HEK293 (cell line): Measurements from ENCODE around the gene SENP8.
A peak's percentile ranks its signal among the peaks of the same experiment; 100 is the strongest.

ENCODE experiments used
- CTCF ChIA-PET: fragments of 350-600 bp; formaldehyde crosslinking; extraction: SDS; loops from one replicate; lab custom pipeline; 2021; ENCODE audit warnings: antibody characterized with exemption; lab: Yijun Ruan, JAX
- POLR2A ChIA-PET: fragments of 300-600 bp; formaldehyde crosslinking; extraction: SDS; loops from one replicate; lab custom pipeline; 2020; ENCODE audit warnings: antibody characterized with exemption, inconsistent platforms; lab: Yijun Ruan, JAX
- H3K27ac ChIP-seq: fragments of 200-500 bp; sonication (Bioruptor generic); 2 replicates; pipeline ENCODE4 v1.5.1; 2014; ENCODE audit warnings: low read depth, low read length, control low read depth, inconsistent platforms; ENCODE audit errors: extremely low read depth
- H3K36me3 ChIP-seq, 2 experiments: fragments of 200-500 bp in 1 of 2; sonication (Bioruptor generic) in 1 of 2; 1 replicate in 1 of 2; 2 replicates in 1 of 2; pipeline ENCODE4 v1.5.1; 2014 to 2017; ENCODE audit warnings: inconsistent platforms in 2 of 2, low read length in 2 of 2; ENCODE audit not compliant: control insufficient read depth in 2 of 2, insufficient read depth in 1 of 2
- H3K4me1 ChIP-seq: fragments of 200-500 bp; sonication (Bioruptor generic); 2 replicates; pipeline ENCODE4 v1.5.1; 2014; ENCODE audit warnings: mild to moderate bottlenecking, low read length, inconsistent platforms; ENCODE audit not compliant: control insufficient read depth, insufficient read depth
- H3K4me3 ChIP-seq: 2 replicates; pipeline ENCODE4 v1.5.1; 2011; ENCODE audit warnings: low read depth, mild to moderate bottlenecking, control low read depth, low read length, moderate library complexity
- H3K9me3 ChIP-seq: fragments of 200-500 bp; sonication (Bioruptor generic); 2 replicates; pipeline ENCODE4 v1.5.1; 2014; ENCODE audit warnings: low read depth, low read length, inconsistent platforms; ENCODE audit not compliant: control insufficient read depth, insufficient read depth
- RBAK ChIP-seq: fragments of 450-650 bp; formaldehyde crosslinking; IDR thresholded peaks from 2 replicates; pipeline ENCODE4 v1.5.1; 2016; ENCODE audit warnings: missing biosample characterization, missing genetic modification characterization
- ZBTB1 ChIP-seq: fragments of 450-650 bp; formaldehyde crosslinking; IDR thresholded peaks from 2 replicates; pipeline ENCODE4 v1.5.1; 2016; ENCODE audit warnings: missing biosample characterization, missing genetic modification characterization
- ZBTB17 ChIP-seq: fragments of 450-650 bp; formaldehyde crosslinking; IDR thresholded peaks from 2 replicates; pipeline ENCODE4 v1.5.1; 2016; ENCODE audit warnings: missing biosample characterization, missing genetic modification characterization
- ZFP37 ChIP-seq: fragments of 450-650 bp; formaldehyde crosslinking; IDR thresholded peaks from 2 replicates; pipeline ENCODE4 v1.5.1; 2016; ENCODE audit warnings: missing biosample characterization, missing genetic modification characterization
- ZNF114 ChIP-seq: fragments of 450-650 bp; formaldehyde crosslinking; IDR thresholded peaks from 2 replicates; pipeline ENCODE4 v1.5.0; 2017; ENCODE audit warnings: missing biosample characterization, missing genetic modification characterization
- ZNF132 ChIP-seq: fragments of 450-650 bp; formaldehyde crosslinking; IDR thresholded peaks from 2 replicates; pipeline ENCODE4 v1.5.1; 2017; ENCODE audit warnings: missing biosample characterization, missing genetic modification characterization, borderline replicate concordance
- ZNF174 ChIP-seq: fragments of 450-650 bp; formaldehyde crosslinking; IDR thresholded peaks from 2 replicates; pipeline ENCODE4 v1.5.0; 2017; ENCODE audit warnings: missing biosample characterization, mild to moderate bottlenecking, missing genetic modification characterization
- ZNF221 ChIP-seq: fragments of 450-650 bp; formaldehyde crosslinking; IDR thresholded peaks from 2 replicates; pipeline ENCODE4 v1.5.1; 2017; ENCODE audit warnings: missing biosample characterization, missing genetic modification characterization, borderline replicate concordance
- TF ChIP-seq, protein P1 (sequence below): fragments of 450-650 bp; formaldehyde crosslinking; IDR thresholded peaks from 2 replicates; pipeline ENCODE4 v1.5.1; 2016; ENCODE audit warnings: missing biosample characterization, missing genetic modification characterization
- TF ChIP-seq, protein P2 (sequence below): fragments of 450-650 bp; IDR thresholded peaks from 2 replicates; pipeline ENCODE4 v1.5.1; 2018; ENCODE audit warnings: missing biosample characterization, mild to moderate bottlenecking, missing genetic modification characterization
- TF ChIP-seq, protein P3 (sequence below): fragments of 450-650 bp; formaldehyde crosslinking; optimal IDR thresholded peaks from 2 replicates; pipeline ENCODE3; 2016; ENCODE audit warnings: missing biosample characterization, mild to moderate bottlenecking, missing genetic modification characterization
- TF ChIP-seq, protein P4 (sequence below): fragments of 450-650 bp; formaldehyde crosslinking; IDR thresholded peaks from 2 replicates; pipeline ENCODE4 v1.5.1; 2016; ENCODE audit warnings: missing biosample characterization, missing genetic modification characterization
- TF ChIP-seq, protein P5 (sequence below): fragments of 450-650 bp; formaldehyde crosslinking; conservative IDR thresholded peaks from 2 replicates; pipeline ENCODE4 v1.5.1; 2016; ENCODE audit warnings: low read depth, missing biosample characterization, missing genetic modification characterization
- TF ChIP-seq, protein P6 (sequence below): fragments of 450-650 bp; formaldehyde crosslinking; IDR thresholded peaks from 2 replicates; pipeline ENCODE4 v1.5.1; 2017; ENCODE audit warnings: missing biosample characterization, missing genetic modification characterization
- TF ChIP-seq, protein P7 (sequence below): fragments of 450-650 bp; formaldehyde crosslinking; IDR thresholded peaks from 2 replicates; pipeline ENCODE4 v1.5.1; 2016; ENCODE audit warnings: missing biosample characterization, missing genetic modification characterization
- TF ChIP-seq, protein P8 (sequence below): fragments of 450-650 bp; formaldehyde crosslinking; IDR thresholded peaks from 2 replicates; pipeline ENCODE4 v1.5.1; 2017; ENCODE audit warnings: missing biosample characterization, missing genetic modification characterization
- TF ChIP-seq, protein P9 (sequence below): fragments of 450-650 bp; formaldehyde crosslinking; IDR thresholded peaks from 2 replicates; pipeline ENCODE4 v1.5.1; 2016; ENCODE audit warnings: missing biosample characterization, missing genetic modification characterization

SENP8 gene

DNA sequence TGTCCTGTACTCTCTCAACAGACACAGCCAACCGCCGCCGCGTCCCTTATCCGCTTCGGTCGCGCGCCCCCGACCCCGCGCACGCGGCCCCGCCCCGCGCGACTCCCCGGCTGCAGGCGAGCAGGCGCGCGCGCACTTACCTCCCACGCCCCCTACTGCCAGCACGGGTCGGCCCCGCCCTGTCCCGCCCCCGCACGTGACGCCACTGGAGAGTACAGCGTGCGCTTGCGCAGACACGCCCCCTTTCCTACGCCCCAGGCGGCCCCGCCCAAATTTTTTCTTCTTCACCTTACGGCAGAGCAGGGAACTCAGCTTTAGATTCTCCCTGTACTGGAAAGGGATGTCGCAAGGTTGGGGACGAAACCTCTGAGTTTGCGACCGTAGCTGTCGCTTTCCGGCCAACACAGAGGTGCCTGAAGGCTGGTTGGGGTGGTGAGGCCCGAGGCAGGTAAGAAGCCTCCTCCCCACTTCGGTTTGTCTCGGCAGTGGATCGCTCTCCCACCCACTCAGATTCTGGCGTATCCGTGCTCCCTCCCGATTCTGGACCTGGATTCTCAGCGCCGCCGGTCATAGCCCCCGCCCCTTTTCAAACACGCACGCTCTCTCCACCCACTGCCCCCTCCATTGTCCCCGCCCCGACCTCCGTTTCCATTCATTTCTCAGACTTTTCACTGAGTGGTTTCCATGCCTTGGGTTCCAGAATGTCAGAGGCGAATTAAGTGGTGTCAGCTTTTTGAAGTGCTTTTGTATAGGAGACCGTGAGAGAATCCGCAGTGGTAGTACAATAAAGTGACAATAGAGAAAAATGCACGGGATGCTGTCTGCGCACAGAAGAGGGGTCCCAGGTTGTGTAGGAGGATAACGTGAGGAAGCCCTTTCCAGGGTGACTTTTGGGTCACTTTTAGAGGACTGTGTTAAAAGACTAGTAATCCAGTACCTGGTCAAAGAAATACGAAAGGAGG lies at the start of gene SENP8, which contains the start of gene MYO9A:
Gene SENP8, plus strand, starts transcription at position 387 of the 962 bp plus-strand sequence. CDS start 21,221 bp downstream, outside the sequence.
Gene MYO9A, minus strand, starts transcription at position 134 of the 962 bp plus-strand sequence. CDS start 71,587 bp downstream, outside the sequence.
- H3K36me3 ChIP-seq: no peaks in the 10 kb centered on the region
- H3K27ac ChIP-seq: peak within 1 kb of the TSS; percentile 96
- H3K4me1 ChIP-seq: peaks cover 33% of the 10 kb centered on the region
- ChIA-PET POLR2A (interaction anchor here (0.6 to 2.0 kb wide), 13 partner anchors 8 to 113 kb away, joined by 3 to 10 read pairs (median 4); partner anchors contain the start of gene PKM), CTCF (interaction anchor here (0.9 kb wide), 2 partner anchors 21 to 35 kb away, joined by 3 read pairs; no protein-coding TSS in a partner anchor)
- H3K4me3 ChIP-seq: peak within 1 kb of the TSS; percentile 98
- no peaks in the 10 kb centered on the region for H3K9me3 ChIP-seq
- TF ChIP-seq, protein P1, sequence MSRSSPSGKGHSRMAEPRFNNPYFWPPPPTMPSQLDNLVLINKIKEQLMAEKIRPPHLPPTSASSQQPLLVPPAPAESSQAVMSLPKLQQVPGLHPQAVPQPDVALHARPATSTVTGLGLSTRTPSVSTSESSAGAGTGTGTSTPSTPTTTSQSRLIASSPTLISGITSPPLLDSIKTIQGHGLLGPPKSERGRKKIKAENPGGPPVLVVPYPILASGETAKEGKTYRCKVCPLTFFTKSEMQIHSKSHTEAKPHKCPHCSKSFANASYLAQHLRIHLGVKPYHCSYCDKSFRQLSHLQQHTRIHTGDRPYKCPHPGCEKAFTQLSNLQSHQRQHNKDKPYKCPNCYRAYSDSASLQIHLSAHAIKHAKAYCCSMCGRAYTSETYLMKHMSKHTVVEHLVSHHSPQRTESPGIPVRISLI (tag by site-specific recombination): peak; percentile 97
- TF ChIP-seq, protein P2, sequence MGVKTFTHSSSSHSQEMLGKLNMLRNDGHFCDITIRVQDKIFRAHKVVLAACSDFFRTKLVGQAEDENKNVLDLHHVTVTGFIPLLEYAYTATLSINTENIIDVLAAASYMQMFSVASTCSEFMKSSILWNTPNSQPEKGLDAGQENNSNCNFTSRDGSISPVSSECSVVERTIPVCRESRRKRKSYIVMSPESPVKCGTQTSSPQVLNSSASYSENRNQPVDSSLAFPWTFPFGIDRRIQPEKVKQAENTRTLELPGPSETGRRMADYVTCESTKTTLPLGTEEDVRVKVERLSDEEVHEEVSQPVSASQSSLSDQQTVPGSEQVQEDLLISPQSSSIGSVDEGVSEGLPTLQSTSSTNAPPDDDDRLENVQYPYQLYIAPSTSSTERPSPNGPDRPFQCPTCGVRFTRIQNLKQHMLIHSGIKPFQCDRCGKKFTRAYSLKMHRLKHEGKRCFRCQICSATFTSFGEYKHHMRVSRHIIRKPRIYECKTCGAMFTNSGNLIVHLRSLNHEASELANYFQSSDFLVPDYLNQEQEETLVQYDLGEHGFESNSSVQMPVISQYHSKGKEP (tag by site-specific recombination): no peak; the same call in 1 of the 2 replicates
- no peak for TF ChIP-seq ZNF132
- TF ChIP-seq, protein P3, sequence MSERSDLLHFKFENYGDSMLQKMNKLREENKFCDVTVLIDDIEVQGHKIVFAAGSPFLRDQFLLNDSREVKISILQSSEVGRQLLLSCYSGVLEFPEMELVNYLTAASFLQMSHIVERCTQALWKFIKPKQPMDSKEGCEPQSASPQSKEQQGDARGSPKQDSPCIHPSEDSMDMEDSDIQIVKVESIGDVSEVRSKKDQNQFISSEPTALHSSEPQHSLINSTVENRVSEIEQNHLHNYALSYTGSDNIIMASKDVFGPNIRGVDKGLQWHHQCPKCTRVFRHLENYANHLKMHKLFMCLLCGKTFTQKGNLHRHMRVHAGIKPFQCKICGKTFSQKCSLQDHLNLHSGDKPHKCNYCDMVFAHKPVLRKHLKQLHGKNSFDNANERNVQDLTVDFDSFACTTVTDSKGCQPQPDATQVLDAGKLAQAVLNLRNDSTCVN: no peak
- TF ChIP-seq, protein P4, sequence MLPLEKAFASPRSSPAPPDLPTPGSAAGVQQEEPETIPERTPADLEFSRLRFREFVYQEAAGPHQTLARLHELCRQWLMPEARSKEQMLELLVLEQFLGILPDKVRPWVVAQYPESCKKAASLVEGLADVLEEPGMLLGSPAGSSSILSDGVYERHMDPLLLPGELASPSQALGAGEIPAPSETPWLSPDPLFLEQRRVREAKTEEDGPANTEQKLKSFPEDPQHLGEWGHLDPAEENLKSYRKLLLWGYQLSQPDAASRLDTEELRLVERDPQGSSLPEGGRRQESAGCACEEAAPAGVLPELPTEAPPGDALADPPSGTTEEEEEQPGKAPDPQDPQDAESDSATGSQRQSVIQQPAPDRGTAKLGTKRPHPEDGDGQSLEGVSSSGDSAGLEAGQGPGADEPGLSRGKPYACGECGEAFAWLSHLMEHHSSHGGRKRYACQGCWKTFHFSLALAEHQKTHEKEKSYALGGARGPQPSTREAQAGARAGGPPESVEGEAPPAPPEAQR: no peak
- TF ChIP-seq ZNF221 (tag by site-specific recombination): no peak
- TF ChIP-seq, protein P5, sequence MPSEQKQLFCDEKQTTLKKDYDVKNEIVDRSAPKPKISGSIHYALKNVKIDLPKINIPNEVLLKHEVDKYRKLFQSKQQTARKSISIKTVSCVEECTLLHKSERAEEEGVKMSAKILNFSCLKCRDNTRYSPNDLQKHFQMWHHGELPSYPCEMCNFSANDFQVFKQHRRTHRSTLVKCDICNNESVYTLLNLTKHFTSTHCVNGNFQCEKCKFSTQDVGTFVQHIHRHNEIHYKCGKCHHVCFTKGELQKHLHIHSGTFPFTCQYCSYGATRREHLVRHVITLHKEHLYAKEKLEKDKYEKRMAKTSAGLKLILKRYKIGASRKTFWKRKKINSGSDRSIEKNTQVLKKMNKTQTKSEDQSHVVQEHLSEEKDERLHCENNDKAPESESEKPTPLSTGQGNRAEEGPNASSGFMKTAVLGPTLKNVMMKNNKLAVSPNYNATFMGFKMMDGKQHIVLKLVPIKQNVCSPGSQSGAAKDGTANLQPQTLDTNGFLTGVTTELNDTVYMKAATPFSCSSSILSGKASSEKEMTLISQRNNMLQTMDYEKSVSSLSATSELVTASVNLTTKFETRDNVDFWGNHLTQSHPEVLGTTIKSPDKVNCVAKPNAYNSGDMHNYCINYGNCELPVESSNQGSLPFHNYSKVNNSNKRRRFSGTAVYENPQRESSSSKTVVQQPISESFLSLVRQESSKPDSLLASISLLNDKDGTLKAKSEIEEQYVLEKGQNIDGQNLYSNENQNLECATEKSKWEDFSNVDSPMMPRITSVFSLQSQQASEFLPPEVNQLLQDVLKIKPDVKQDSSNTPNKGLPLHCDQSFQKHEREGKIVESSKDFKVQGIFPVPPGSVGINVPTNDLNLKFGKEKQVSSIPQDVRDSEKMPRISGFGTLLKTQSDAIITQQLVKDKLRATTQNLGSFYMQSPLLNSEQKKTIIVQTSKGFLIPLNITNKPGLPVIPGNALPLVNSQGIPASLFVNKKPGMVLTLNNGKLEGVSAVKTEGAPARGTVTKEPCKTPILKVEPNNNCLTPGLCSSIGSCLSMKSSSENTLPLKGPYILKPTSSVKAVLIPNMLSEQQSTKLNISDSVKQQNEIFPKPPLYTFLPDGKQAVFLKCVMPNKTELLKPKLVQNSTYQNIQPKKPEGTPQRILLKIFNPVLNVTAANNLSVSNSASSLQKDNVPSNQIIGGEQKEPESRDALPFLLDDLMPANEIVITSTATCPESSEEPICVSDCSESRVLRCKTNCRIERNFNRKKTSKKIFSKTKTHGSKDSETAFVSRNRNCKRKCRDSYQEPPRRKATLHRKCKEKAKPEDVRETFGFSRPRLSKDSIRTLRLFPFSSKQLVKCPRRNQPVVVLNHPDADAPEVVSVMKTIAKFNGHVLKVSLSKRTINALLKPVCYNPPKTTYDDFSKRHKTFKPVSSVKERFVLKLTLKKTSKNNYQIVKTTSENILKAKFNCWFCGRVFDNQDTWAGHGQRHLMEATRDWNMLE: no peak; the same call in 1 of the 2 replicates
- TF ChIP-seq RBAK: no peak
- TF ChIP-seq, protein P6, sequence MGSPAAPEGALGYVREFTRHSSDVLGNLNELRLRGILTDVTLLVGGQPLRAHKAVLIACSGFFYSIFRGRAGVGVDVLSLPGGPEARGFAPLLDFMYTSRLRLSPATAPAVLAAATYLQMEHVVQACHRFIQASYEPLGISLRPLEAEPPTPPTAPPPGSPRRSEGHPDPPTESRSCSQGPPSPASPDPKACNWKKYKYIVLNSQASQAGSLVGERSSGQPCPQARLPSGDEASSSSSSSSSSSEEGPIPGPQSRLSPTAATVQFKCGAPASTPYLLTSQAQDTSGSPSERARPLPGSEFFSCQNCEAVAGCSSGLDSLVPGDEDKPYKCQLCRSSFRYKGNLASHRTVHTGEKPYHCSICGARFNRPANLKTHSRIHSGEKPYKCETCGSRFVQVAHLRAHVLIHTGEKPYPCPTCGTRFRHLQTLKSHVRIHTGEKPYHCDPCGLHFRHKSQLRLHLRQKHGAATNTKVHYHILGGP: no peak
- 0 out of 2 replicates have a peak, but pooled peaks have one; percentile 29 for TF ChIP-seq ZBTB1
- TF ChIP-seq ZNF174 (tag by site-specific recombination): no peak
- no peak for TF ChIP-seq ZNF114 (tag by site-specific recombination)
- peak; percentile 68; the same call in 1 of the 2 replicates for TF ChIP-seq ZFP37 (tag by site-specific recombination)
- TF ChIP-seq, protein P7, sequence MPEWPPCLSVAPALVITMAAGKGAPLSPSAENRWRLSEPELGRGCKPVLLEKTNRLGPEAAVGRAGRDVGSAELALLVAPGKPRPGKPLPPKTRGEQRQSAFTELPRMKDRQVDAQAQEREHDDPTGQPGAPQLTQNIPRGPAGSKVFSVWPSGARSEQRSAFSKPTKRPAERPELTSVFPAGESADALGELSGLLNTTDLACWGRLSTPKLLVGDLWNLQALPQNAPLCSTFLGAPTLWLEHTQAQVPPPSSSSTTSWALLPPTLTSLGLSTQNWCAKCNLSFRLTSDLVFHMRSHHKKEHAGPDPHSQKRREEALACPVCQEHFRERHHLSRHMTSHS: no peak
- peak; percentile 89 for TF ChIP-seq ZBTB17 (tag by site-specific recombination)
- TF ChIP-seq, protein P8, sequence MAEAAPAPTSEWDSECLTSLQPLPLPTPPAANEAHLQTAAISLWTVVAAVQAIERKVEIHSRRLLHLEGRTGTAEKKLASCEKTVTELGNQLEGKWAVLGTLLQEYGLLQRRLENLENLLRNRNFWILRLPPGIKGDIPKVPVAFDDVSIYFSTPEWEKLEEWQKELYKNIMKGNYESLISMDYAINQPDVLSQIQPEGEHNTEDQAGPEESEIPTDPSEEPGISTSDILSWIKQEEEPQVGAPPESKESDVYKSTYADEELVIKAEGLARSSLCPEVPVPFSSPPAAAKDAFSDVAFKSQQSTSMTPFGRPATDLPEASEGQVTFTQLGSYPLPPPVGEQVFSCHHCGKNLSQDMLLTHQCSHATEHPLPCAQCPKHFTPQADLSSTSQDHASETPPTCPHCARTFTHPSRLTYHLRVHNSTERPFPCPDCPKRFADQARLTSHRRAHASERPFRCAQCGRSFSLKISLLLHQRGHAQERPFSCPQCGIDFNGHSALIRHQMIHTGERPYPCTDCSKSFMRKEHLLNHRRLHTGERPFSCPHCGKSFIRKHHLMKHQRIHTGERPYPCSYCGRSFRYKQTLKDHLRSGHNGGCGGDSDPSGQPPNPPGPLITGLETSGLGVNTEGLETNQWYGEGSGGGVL (tag by site-specific recombination): peak; percentile 78
- TF ChIP-seq, protein P9, sequence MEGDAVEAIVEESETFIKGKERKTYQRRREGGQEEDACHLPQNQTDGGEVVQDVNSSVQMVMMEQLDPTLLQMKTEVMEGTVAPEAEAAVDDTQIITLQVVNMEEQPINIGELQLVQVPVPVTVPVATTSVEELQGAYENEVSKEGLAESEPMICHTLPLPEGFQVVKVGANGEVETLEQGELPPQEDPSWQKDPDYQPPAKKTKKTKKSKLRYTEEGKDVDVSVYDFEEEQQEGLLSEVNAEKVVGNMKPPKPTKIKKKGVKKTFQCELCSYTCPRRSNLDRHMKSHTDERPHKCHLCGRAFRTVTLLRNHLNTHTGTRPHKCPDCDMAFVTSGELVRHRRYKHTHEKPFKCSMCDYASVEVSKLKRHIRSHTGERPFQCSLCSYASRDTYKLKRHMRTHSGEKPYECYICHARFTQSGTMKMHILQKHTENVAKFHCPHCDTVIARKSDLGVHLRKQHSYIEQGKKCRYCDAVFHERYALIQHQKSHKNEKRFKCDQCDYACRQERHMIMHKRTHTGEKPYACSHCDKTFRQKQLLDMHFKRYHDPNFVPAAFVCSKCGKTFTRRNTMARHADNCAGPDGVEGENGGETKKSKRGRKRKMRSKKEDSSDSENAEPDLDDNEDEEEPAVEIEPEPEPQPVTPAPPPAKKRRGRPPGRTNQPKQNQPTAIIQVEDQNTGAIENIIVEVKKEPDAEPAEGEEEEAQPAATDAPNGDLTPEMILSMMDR (tag by site-specific recombination): no peak
